Measurements from ENCODE around the gene PTPN4. TPM values are rescaled to one million over a fixed set of nuclear protein-coding genes. Genes with fewer than 3 reads are reported as not detected.

PTPN4 gene
- total and polyA plus RNA-seq, 12 donors, result 5.2 to 56.5 (median 40.6) TPM

GRCh38 chr2:119718501-119719260, 41.0 kb upstream of the PTPN4 start:
- Histone ChIP-seq H3K36me3 (replicated peaks in 1 of 2) (no peaks in the 10 kb centered on the region), H3K27ac (no peak overlapping the region), H3K9me3 (replicated peaks in 1 of 3) (no peaks in the 10 kb centered on the region), H3K4me3 (no peak overlapping the region), H3K27me3 (no peaks in the 10 kb centered on the region), H3K4me1 (replicated peaks in 1 of 2) (no peaks in the 10 kb centered on the region)
- DNase-seq, result no peak
- 84 to 92% (median 88%) methylated on average over 12 of the region's 12 CpGs for WGBS, 4 donors
- TF ChIP-seq POLR2A (IDR thresholded peaks at IDR 0.05) (no peak), CTCF (IDR thresholded peaks at IDR 0.05) (no peak)
- intact Hi-C loops (cut with DNase I), result no loop called here

GRCh38 chr2:119719261-119719627, 40.5 kb upstream of the PTPN4 start:
- H3K4me1 ChIP-seq (replicated peaks in 1 of 2), result no peaks in the 10 kb centered on the region
- intact Hi-C loops (cut with DNase I), result no loop called here
- no peak overlapping the region for H3K27ac ChIP-seq
- TF ChIP-seq CTCF (IDR thresholded peaks at IDR 0.05) (no peak), POLR2A (IDR thresholded peaks at IDR 0.05) (no peak)
- WGBS, 4 donors, result 86 to 97% (median 94%) methylated on average over 3 of the region's 3 CpGs
- H3K4me3 ChIP-seq, result no peak overlapping the region
- no peaks in the 10 kb centered on the region for H3K9me3 ChIP-seq (replicated peaks in 1 of 3)
- H3K36me3 ChIP-seq (replicated peaks in 1 of 2), result no peaks in the 10 kb centered on the region
- no peaks in the 10 kb centered on the region for H3K27me3 ChIP-seq
- no peak for DNase-seq

- Histone ChIP-seq H3K4me1 (replicated peaks in 1 of 2) (no peaks in the 10 kb centered on the region), H3K4me3 (no peak overlapping the region), H3K9me3 (replicated peaks in 1 of 3) (no peaks in the 10 kb centered on the region), H3K27me3 (no peaks in the 10 kb centered on the region), H3K36me3 (replicated peaks in 1 of 2) (no peaks in the 10 kb centered on the region), H3K27ac (no peak overlapping the region)
- WGBS, 4 donors, result 85 to 100% (median 100%) methylated on average over 1 of the region's 1 CpG; no CpG with 5 or more reads in 1 of the 4 donors
- intact Hi-C loops (cut with DNase I), result no loop called here
- TF ChIP-seq CTCF (IDR thresholded peaks at IDR 0.05), result no peak
- no peak for TF ChIP-seq POLR2A (IDR thresholded peaks at IDR 0.05)
- DNase-seq, result no peak
Measured at GRCh38 chr2:119721043-119721442, 38.7 kb upstream of the PTPN4 start.

GRCh38 chr2:119721462-119721861, 38.3 kb upstream of the PTPN4 start:
- H3K4me3 ChIP-seq, result no peak overlapping the region
- H3K4me1 ChIP-seq (replicated peaks in 1 of 2), result no peaks in the 10 kb centered on the region
- TF ChIP-seq POLR2A (IDR thresholded peaks at IDR 0.05) (no peak), CTCF (IDR thresholded peaks at IDR 0.05) (no peak)
- no peaks in the 10 kb centered on the region for H3K9me3 ChIP-seq (replicated peaks in 1 of 3)
- H3K36me3 ChIP-seq (replicated peaks in 1 of 2), result no peaks in the 10 kb centered on the region
- 78 to 85% (median 82%) methylated on average over 4 to 5 of the region's 5 CpGs for WGBS, 4 donors
- no peak for DNase-seq
- no peaks in the 10 kb centered on the region for H3K27me3 ChIP-seq
- no peak overlapping the region for H3K27ac ChIP-seq
- intact Hi-C loops (cut with DNase I), result no loop called here

Measured in adrenal gland (tissue), 12 donors.